T47D (cell line): ENCODE data around the gene GTPBP4.
A peak's percentile ranks its signal among the peaks of the same experiment; 100 is the strongest.

Source experiments
- DNase-seq, 2 experiments: peaks; one replicate each; pipeline versions ENCODE4 v3.0.0 to v3.0.0-alpha.2; 2011 to 2012; ENCODE audit warnings: low read depth in 1 of 2, low spot score in 1 of 2
- JUND ChIP-seq: IDR thresholded peaks from 2 replicates; pipeline ENCODE4 v1.6.1; 2012; ENCODE audit warnings: low read depth
- in situ Hi-C: cut with HindIII; loops from 2 replicates; pipeline ENCODE4 v1.10.0; 2016; ENCODE audit warnings: low sequenced_read_pairs, low pct_unique_long_range_greater_than_20kb

GTPBP4 gene

DNA sequence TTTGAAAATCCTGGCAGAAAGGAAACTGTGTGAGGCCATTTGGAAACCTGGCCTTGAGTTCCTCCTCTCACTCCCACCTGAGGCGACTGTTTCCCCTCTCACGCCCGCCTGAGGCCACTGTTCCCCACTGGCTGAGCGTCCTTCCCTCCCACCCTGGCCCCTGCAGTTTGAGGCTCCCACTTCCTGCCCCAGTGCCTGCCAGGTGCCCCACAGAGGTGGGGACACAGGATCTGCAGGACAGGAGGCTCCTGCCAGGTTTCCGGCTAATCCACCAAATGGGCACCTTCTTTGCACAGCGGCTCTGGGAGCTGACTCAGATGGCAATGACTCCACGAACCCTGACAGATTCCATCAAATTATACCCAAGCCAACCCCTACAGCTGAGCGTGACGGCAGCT is 32.4 kb upstream of the GTPBP4 start:
- no peak for TF ChIP-seq JUND
- no peak for DNase-seq
- in situ Hi-C loops = no loop called here

DNA sequence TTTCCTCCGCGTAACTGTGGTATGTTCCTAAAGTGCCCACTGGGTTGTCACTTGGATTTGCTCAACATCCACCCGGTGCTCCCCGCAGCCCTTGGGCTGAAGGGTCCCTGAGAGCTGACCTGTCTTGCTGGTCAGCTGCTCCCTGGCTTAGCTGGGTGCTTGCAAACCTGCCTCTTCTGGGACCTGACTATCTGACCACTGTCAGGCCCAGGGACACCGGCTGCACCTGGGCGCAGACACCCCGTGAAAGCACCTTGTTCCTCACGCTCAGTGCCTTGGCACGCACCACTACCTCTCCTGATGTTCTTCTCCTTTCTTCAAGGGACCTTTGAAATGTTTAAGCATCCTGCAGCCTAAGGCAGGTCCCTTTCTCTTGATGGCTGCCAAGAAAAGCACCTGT is 30.1 kb upstream of the GTPBP4 start:
- no peak for TF ChIP-seq JUND
- DNase-seq = no peak
- in situ Hi-C loops = no loop called here

DNA sequence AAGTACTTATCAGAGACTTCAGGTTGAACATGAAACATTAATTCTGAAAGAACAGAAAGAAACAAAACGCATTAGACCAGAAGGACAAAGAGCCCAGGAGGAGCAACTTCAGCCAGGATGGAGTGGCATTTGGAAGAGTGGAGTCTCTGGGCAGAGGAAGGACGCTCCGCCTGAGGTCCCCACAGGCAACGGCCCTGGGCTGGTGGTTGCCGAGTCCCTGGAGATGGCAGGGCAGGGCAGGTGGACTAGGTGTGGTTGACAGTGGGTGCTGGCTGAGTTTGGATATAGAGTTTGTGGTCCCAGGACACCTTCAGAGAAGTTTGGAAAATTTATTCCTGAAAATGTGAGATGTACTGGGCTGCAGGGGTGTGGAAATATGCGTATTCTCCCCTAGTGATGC is 29.4 kb upstream of the GTPBP4 start:
- no peak for TF ChIP-seq JUND
- in situ Hi-C loops = no loop called here
- DNase-seq = no peak

- TF ChIP-seq JUND = no peak
- DNase-seq = no peak
- in situ Hi-C loops = no loop called here
Observed at GRCh38 chr10:962342-962741, 25.9 kb upstream of the GTPBP4 start.

DNA sequence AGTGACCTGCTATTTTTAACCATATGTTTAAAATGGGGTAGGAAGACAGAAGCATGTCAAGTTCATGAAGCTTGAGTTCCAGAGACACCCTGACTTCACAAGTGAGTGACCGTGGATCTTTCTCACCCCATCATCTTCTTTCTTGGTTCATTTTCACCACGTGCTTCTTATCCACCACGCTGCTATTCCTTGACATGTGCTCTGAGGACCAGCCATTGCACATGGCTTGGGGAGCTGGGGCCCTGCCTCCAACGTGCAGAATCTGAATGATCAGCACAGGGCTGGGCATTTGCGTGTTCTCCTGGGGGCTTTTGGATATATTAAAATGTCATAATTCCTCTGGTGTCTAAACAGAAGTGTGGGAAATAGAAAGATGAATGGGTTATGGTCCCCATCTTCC is 25.0 kb upstream of the GTPBP4 start:
- in situ Hi-C loops = no loop called here
- no peak for DNase-seq
- no peak for TF ChIP-seq JUND

GRCh38 chr10:963655-964054 is 24.6 kb upstream of the GTPBP4 start:
- DNase-seq = no peak
- TF ChIP-seq JUND = no peak
- in situ Hi-C loops = no loop called here

GRCh38 chr10:964321-964987 is 23.8 kb upstream of the GTPBP4 start:
- in situ Hi-C loops = no loop called here
- TF ChIP-seq JUND = no peak

DNA sequence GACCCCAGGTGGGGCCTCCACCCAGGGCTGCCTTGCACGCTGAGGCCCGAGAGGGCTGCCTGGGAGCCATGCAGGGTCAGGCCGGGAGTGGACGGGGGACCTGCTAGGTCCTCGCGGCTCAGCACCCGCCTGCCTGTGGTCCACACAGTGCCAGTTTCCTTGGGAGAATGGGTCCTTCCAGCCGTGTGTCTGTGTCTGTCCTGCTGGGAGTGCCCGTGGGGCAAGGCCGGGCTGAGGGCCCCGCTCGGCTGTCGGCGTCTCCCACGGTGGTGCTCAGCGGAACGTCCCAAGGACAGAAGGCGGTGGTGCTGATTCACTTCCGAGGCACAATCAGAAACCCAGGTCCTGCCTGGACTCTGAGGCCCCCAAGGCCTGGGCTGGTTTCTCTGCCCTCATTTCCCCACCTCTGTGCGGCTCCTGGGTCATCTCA is 23.2 kb upstream of the GTPBP4 start:
- in situ Hi-C loops = no loop called here
- TF ChIP-seq JUND = no peak
- DNase-seq = no peak

More at GRCh38 chr10:964321-964987, 23.8 kb upstream of the GTPBP4 start:
- no peak for DNase-seq

- in situ Hi-C loops = no loop called here
Observed at GRCh38 chr10:966466-967235, 21.6 kb upstream of the GTPBP4 start.

DNA sequence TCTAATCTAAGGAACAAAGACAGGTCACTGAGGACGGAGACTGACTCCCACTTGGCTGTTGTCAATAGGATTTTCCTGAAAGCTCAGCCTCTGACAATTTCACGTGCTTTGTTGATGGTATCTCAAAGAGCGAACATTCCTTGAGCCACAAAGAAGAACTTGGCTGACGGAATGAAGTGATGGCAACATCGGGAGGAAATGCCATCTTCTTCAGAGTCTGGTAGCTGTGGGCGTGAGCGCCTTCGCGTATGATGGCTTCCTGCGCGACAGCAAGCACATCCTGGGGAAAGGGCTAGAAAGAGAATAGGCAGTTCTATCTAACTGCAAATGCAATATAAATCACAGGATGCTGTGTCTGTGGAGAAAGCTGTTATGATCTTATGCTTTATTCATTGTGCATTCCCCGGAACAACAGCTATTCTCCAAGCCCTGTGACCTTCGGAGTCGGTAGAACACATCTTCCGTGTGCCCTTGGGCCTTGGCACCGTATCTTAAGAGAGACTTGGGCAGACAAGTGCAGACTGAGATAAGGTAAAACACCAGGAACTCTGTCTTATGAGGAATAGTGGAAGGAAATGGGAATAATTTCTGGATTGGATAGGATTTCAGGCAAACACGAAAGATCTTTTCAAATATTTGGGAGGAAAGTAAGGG is 19.6 kb upstream of the GTPBP4 start:
- in situ Hi-C loops = no loop called here
- DNase-seq = no peak
- no peak for TF ChIP-seq JUND

More at GRCh38 chr10:966466-967235, 21.6 kb upstream of the GTPBP4 start:
- no peak for DNase-seq
- TF ChIP-seq JUND = no peak

DNA sequence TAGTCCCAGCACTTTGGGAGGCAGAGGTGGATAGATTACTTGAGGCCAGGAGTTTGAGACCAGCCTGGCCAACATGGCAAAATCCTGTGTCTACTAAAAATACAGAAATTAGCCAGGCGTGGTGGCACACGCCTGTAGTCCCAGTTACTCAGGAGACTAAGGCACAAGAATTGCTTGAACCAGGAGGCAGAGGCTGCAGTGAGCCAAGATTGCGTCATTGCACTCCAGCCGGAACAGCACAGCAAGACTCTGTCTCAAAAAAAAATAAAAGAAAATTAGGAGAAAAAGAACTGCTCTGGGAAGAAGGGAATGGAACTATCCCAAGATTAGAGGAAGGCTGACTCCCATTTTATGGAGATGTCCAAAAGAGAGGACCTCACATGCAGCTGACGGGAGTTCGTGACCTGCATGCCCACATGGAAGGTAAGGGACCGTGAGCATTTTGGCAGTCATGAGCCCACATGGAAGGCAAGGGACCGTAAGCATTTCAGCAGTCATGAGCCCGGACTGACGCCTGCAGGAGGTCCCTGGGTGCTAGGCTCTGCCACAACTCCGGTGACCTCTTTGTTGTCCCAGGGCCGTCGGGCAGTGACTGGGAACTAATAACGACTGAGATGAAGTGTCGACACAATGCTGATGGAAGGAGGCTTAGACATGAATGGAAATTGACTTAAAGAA is 18.6 kb upstream of the GTPBP4 start:
- TF ChIP-seq JUND = no peak
- DNase-seq = no peak
- in situ Hi-C loops = no loop called here

GRCh38 chr10:970311-971149 is 17.7 kb upstream of the GTPBP4 start:
- TF ChIP-seq JUND = no peak
- peak in 1 of 2 experiments; percentile 36 for DNase-seq
- in situ Hi-C loops = no loop called here
